Measurements from ENCODE around the gene ZBTB7B.

The ZBTB7B gene

DNA sequence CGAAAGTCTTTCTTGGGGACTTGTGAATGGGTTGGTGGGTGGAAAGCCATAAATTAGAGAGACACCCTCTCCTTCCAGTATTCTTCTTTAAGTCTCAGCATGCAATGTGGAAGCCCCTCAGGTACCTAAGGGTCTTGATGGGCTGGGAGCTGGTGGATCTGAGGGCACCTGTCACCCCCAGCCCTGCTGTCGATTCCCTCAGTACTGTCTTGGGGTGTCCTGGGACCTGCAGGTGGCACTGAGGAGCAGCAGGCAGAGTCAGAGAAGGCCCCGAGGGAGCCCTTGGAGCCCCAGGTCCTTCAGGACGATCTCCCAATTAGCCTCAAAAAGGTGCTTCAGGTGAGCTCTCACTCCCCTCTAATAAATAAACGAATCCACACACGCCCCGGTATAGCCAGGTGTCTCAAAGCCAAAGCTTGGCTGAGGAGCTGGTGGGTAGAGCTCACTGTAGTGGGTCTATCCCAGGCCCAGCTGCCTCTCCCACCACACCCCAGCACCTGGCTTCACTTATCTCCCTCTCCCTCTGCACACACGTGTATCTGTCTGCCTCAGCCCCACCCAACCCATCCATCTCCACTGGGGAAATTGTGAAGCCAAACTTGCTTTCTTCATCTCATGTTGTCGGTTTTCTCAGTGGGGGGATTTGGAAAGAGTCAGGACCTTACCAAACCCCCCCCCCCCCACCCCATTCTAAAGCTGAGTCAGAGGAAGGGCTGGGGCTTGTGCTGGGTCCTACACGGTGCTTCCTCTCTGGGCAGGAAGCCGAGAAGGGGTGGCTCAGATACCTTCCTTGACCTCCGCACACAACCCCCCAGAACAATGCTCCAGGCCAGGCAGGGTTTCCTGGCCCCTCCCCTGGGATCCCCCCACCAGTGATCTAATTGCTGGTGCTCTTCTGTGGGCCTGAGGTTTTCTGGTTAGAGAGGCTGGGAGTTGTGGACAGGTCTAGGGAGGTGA is 50.1 kb downstream of the ZBTB7B start:
- no peak for DNase-seq (ENCODE audit: low read depth in 1 of 2, low spot score in 1 of 2)

DNA sequence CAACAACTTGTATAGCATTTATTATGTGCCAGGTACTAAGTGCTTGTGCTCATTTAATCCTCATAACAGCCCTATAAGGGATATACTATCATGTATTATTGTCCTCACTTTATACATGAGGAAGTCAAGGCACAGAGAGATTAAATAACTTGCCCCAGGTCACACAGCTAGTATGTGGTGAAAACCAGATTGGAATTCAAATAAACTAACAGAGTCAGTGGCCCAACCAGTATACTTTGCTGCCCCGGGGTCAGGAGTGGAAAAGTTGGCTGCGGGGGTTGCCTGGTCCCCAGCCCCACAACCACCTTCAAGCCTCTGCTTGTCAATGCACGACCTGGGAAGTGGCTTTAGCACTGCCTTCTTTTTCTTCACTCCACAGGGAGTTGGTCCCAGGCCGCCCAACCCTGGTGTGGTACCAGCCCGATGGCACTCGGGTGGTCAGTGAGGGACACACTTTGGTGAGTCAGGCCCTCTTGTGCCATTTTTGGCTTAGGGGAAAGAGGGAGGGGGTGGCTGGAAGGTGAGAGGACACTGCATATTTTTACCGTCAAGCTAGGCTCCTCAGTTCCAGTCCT is 51.0 kb downstream of the ZBTB7B start:
- DNase-seq (ENCODE audit: low read depth in 1 of 2, low spot score in 1 of 2), result no peak

DNA sequence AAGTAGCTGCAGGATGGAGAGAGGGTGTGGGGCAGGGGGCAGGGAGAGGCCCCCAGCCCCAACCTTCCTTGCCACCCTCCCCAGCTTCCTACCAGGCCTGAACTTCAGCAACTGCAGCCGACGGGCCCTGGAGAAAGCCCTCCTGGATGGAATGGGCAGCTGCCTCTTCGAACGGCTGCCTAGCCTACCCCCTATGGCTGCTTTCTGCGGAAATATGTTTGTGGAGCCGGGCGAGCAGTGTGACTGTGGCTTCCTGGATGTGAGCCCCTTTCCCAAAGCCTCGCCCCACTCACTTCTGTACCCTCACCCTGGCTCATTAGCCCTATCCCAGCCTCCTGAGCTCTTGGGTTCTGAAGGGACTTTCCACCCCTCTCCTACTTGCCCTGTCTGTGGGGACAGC is 54.5 kb downstream of the ZBTB7B start:
- no peak for DNase-seq (ENCODE audit: low read depth in 1 of 2, low spot score in 1 of 2)

DNA sequence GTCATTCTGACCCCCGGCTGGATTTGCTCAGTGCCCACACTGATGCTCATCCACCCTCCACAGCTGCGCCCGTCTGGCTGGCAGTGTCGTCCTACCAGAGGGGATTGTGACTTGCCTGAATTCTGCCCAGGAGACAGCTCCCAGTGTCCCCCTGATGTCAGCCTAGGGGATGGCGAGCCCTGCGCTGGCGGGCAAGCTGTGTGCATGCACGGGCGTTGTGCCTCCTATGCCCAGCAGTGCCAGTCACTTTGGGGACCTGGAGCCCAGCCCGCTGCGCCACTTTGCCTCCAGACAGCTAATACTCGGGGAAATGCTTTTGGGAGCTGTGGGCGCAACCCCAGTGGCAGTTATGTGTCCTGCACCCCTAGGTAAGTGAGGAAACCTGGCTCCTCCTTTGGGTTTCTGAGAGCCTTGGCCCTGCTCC is 55.2 kb downstream of the ZBTB7B start:
- no peak for DNase-seq (ENCODE audit: low read depth in 1 of 2, low spot score in 1 of 2)

DNA sequence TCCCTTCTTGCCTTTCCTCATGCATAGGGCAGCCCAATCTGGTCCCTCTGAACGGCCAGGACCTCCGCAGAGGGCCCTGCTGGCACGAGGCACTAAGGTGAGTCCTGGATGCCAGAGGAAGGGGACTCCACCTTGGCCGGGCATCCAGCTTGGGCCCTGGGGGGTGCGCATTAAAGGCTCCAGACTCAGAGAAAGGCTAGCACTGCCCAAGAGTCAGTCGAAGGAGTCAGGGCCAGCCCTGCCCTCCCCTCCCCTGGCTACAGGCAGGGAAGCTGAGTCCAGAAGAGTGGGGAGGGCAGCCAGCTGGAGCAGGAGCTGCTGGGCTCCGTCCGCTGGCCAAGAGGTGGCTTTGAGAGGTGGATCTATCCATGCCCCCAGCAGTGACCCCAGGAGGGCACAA is 58.1 kb downstream of the ZBTB7B start:
- no peak for DNase-seq (ENCODE audit: low read depth in 1 of 2, low spot score in 1 of 2)

DNA sequence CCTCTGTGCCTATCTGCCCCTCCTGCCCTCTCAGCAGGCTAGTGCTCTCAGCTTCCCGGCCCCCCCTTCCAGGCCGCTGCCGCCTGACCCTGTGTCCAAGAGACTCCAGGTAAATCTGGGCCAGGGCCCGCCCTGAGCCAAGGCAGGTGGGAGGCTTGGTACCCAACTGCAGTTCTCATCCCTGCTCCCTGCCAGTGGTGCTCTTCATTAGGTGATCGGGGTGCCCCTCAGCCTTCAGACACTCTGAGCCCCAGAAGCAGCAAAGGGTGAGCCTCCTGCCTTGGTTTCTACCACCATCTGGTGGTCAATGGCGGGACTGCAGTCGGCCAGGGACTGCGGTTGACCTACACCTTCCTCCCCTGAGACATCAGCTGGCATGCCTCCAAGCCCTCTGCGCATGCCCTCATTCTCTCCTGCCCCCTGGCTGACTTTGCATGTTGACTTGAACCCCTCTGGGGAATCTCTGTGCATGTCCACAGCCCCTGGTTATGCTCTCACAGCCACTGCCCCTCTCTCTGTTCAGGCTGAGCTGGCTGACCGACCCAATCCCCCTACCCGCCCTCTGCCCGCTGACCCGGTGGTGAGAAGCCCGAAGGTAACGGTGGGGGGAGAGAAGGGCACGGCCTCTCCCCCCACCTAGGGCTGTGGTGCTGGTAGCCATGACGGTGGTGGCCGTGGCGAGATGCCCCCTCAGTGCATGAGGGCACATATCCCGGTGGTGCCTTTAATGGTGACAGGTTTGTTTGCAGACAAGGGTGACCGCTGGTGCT is 59.0 kb downstream of the ZBTB7B start:
- peak; percentile 89 to 97 for DNase-seq (ENCODE audit: low read depth in 1 of 2, low spot score in 1 of 2)

DNA sequence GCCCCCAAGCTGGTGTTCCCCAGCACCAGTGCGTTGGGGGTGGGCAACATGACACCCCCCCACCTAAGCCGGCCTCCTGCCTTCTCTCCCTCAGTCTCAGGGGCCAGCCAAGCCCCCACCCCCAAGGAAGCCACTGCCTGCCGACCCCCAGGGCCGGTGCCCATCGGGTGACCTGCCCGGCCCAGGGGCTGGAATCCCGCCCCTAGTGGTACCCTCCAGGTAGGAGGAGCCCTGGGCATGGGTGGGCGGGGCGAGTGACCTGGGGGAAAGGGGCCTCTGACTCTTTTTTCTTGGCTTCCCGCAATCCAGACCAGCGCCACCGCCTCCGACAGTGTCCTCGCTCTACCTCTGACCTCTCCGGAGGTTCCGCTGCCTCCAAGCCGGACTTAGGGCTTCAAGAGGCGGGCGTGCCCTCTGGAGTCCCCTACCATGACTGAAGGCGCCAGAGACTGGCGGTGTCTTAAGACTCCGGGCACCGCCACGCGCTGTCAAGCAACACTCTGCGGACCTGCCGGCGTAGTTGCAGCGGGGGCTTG is 59.6 kb downstream of the ZBTB7B start:
- no peak for DNase-seq (ENCODE audit: low read depth in 1 of 2, low spot score in 1 of 2)

DNA sequence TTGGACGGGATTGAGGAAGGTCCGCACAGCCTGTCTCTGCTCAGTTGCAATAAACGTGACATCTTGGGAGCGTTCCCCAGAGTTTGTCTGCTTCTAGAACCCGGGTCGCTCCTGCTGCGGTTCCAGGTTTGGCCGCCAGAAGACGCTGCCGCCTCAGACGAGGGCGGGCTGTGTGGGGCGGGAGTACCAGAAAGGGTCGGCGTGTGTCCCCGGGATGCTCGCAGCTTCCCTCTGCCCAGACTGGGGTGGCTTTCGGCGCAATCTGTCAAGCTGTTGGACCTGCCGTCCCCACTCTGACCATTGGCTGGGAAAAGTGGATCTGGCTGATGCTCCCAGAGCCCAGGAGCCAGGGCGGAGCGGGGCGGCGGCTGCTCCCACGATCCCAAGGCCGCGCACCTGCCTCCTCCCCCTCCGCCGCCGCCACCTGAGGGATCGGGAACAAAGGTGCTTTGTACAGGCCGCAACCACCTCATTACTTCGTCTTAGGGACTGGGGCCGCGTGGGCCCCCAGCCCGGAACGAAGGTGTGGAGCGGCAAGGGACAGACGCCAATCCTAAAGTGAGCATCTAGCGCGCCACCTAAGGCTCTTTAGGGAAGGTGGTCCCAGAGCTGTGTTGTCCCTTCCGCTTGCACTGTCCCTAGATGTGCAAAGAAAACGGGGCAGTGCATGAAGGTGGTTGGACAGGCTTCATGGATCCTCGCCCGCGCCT is 60.3 kb downstream of the ZBTB7B start:
- DNase-seq (ENCODE audit: low read depth in 1 of 2, low spot score in 1 of 2), result peak in 1 of 2 donors; percentile 60

DNA sequence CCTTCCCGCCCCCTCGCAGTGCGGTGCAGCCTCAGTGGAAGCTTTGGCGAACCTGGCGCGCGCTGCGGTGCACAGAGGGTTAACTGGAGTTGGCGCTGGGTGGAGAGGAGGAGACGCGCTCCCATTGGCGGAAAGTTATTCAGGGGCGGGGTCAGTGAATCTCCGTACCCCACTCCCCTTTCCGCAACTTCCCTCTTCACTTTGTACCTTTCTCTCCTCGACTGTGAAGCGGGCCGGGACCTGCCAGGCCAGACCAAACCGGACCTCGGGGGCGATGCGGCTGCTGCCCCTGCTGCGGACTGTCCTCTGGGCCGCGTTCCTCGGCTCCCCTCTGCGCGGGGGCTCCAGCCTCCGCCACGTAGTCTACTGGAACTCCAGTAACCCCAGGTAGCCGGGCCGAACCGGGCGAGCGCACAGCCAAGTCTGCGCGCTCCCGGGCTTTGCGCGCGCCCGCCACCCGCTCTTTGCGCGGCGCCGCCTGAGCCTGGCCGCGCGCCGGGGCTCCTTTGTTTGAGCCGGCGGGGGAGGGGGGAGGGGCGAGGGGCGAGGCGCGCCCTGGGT is 61.0 kb downstream of the ZBTB7B start, which contains the start of gene EFNA4:
Gene EFNA4, plus strand, starts transcription at position 191 of the 561 bp plus-strand sequence. Its CDS starts 84 bp downstream, at position 275.
- peak; percentile 62 to 69 for DNase-seq (ENCODE audit: low read depth in 1 of 2, low spot score in 1 of 2)

DNA sequence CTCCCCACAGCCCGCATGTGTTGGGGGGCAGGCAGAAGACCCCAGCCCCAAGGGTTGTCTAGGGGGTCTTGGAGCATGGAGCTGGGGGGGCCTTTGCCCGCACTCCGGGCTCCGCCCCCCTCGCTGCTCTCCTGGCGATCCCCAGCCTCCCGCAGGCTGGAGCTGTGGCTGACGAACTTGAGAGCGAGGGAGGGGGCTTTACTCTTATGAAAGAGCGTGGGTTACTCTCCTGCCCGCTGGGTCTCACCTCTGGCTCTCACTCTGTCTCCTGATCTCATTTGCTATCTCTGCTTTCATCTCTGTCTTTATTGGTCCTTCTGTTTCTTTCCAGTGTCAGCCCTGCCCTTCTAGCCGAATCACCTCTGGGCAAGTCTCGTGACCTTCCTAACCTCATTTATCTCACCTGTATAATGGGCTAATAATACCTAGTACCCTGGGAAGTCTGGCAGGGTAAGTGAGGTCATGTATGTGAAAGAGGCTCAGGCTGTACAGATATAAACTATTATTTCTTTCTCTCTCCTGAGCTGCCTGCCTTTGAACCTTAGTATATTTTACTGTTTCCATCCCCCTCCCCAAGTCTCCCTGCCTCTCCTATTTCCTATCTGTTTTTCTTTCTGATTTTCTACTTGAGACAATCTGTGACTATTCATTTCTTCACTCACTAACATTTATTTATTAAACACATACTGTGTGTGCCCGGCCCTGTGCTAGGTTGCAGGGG is 61.7 kb downstream of the ZBTB7B start:
- no peak for DNase-seq (ENCODE audit: low read depth in 1 of 2, low spot score in 1 of 2)

DNA sequence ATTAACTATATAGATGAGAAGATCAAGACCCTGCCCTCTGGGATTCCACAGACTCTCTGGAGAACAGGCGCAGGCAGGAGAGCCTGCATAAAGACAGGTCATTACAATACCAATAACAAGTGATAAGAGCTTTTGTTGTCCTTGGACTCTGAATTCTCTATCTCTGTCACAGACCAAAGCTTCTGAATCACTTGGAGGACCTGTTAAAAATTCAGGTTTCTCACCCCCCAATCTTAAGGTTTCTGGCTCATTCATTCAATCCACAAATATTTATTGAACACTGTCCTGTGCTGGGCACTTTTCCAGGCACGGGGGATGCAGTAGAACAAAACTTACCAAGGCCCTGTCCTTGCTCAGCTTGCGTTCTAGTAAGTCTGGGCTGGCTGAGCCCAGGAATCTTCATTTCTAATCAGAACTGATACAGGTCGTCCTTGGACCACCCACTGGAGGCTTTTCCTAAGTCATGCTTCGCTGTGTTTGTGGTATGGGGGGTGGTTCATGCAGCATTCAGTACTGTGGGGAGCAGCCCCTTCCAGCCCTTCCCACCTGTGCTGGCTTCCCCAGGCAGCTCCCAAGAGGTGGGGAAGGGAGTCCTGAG is 62.3 kb downstream of the ZBTB7B start:
- DNase-seq (ENCODE audit: low read depth in 1 of 2, low spot score in 1 of 2), result no peak

DNA sequence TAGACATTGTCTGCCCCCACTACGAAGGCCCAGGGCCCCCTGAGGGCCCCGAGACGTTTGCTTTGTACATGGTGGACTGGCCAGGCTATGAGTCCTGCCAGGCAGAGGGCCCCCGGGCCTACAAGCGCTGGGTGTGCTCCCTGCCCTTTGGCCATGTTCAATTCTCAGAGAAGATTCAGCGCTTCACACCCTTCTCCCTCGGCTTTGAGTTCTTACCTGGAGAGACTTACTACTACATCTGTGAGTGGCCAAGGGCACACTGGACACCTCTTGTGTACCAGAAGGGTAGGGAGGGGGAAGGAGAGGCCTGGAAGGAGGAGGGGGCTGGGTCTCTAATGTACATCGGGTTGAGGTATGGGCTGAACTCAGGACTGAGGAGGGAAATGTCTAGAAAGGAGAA is 64.2 kb downstream of the ZBTB7B start:
- no peak for DNase-seq (ENCODE audit: low read depth in 1 of 2, low spot score in 1 of 2)
